ENCODE measurements around the gene DYNC1H1.
A peak's percentile ranks its signal among the peaks of the same experiment; 100 is the strongest.

The DYNC1H1 gene

DNA sequence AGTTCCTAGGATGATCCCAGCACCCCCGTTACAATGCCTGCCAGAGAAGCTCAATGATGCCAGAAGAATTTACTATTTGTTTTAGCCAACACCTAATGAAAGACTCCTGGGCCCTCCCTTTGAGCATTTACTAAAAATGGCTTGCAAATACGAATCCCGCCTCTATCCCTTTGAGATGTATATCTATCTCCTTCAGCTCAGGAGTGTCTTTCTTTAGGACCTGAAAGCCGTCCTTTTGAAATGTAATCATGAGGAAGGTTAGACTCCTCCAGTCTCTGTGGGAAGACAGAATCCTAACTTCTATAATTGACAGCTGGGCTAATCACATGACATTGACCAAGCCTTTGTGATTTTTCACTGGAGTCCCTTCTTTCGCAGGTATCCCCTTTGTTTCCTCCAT lies 19.2 kb upstream of the DYNC1H1 start:
- no peak for DNase-seq (ENCODE audit: low read depth)

DNA sequence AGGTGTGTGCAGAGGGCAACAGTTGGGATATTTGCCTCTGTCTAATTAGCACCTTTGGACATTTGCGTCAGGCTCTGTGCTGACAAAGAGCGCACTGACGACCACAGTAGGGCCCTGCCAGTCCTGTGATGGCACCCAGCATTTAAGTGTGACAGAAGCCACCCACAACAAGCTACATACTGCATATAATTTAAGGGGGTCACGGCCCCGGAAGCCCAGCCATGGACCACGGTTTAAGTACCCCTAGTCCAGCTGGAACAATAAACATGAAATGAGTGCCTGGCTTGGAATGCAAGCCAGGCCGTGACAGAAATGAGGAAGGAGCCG lies 16.8 kb upstream of the DYNC1H1 start:
- DNase-seq (ENCODE audit: low read depth), result no peak

DNA sequence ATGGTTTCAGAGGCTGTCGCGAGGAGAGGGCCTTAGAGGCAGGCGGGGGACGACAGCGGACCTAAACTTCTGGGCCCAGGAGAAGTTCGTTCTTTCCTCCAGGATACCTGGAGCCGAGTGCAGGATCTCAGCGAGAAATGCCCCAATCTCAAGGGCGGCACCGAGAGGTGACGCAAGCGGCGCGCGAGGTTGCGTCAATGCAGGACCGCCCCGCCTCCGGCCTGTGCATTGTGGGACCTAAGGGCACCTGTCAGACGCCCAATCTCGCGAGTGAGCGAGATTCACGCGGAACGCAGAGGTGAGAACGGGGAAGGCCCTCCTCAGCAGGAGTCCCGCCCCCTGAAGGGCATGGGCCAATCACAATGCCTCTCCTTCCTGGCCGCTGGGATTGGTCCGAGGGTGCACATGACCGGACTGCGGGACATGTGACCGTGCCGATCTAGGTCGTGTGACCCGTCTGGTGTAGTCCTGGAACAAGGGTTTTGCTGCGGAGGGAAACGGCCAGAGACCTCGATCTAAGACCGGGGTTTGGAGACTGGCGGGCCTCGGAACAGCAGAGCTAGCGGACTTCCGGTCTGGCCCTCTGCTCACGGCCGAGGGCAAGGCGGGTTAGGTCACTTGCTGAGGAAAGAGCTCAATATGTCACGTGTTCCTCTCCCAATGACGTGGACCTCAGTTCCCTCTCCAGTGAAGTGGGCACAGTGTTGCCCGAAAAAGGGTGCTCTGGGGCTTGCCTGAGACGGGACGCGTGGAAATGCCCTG lies 16.3 kb upstream of the DYNC1H1 start:
- peak; percentile 100 for DNase-seq (ENCODE audit: low read depth)

DNA sequence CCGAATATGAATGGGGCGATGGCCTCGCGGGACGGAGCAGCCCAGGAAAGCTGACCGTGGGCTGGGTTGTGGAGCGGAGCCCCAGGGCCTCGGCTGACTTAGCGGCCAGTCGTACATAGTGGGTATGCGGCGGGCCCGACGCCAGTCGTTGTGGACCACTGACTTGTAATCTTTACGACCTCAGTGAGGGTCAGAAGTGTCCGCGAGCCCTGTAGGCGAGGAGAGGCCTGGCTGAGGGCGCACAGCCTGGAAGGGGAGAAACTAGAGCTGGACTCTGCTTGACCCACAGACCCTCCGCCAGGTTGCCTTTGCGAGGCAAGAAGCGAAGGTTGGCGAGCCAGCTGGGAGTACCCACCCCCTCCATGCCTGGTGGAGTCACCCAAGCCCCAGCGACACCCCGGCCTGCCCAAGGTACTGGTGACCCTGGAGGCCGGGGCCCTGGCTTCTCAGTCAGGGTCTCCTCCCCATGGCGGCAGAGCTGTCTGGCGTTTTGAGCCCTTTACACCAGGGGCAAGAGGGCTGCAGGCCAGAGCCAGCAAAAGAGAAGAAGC lies 15.6 kb upstream of the DYNC1H1 start:
- DNase-seq (ENCODE audit: low read depth), result no peak

DNA sequence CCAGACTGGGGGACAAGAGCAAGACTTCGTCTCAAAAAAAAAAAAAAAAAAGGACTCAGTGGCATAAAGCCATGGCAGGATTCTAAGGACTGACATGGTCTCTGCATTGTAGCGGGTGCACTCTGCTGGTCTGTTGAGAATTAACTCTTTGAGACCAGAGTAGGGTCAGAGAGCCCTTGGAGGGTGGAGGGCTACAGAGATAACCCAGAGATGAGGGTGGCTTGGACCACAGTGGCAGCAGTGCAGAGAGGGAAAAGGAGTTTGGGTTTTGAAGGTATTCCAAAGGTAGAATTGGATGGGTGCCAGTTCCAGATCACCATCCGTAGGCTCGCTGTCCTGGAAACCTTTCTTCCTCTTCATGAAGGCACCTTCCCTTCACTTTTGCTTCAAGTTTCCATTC lies 14.3 kb upstream of the DYNC1H1 start:
- no peak for DNase-seq (ENCODE audit: low read depth)

DNA sequence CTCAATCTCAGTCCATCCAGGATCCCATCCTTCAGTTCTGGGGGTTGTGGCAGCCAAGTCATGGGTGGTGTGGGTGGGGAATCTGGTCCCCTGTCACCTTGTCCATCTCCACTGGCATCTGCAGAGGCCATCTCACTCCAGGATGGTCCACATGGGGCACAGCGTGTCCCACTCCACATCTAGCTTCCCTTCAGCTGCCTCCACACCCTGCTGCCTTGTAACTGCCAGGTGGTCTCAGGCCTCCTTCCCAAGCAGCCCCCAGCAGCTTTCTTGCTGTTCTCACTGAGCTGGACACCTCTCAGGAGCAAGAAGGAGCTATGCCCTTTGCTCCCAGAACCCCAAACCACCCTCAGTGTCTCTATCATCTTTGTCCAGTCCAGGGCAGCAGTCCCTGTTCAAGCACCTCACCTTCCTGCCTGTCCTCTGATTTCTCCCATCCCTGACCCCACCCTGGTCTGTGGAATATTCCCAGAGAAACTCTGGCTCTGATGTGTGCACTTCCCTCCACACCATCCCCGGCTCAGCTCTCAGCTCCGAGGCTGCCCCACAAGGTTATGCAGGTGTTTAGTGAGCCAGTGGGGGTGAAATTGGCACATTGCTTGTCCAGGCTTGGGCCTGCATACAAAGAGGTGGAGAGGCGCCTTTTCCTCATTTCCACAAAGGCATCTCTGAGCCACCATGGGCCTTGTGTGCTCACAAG lies 13.7 kb upstream of the DYNC1H1 start:
- DNase-seq (ENCODE audit: low read depth), result no peak

DNA sequence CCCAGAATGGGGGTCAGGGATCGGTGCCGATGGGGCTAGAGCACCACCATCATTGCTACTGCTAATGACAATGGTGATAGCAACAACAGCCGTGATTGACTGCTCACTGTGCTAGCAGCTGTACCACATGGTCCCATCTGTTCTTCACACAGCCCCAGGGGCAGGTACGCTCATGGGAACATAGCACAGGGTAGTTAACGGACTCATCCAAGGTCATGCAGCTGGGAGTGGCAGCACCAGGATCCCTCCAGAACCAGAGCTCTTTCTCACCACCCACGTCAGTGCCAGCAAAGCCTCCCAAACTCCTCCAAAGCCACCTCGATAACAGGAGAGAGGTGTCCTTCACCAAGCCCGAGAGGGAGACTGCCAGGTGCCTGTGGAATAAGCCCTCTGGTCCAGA lies 11.2 kb upstream of the DYNC1H1 start:
- DNase-seq (ENCODE audit: low read depth), result no peak

DNA sequence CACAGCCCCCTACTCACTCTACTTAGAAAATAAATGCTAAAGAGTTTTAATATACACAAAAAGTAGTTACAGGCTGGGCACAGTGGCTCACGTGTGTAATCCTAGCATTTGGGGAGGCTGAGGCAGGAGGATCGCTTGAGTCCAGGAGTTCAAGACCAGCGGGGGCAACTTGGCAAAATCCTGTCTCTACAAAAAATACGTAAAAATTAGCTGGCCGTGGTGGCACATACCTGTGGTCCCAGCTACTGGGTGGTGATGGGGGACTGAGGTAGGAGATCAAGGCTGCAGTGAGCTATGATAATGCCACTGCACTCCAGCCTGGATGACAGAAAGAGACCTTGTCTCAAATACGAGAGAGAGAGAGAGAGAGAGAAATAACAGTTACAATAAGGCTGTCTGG lies 9.9 kb upstream of the DYNC1H1 start:
- no peak for DNase-seq (ENCODE audit: low read depth)

DNA sequence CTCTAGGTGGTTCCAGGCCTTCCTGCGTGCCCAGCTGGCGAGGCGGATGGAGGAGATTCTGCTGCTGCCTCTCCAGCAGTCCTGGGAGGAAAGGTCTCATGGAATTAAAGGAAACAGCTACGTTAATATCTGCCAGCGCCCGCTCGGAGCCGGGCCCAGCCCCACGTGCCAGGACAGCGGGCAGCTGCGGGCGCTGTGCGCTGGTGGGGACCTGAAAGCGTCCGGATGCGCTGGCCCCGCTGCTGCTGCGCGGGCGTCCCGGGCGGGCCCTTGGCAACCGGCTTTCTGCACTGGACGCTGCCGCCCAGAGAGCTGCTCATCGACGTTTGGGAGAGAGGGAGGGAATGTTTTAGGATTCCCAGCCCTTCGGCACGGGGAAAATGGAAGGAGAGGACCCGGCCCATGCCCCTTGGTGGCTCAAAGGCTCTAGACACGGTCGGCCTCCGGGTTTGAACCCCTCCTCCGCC lies 8.6 kb upstream of the DYNC1H1 start:
- DNase-seq (ENCODE audit: low read depth), result no peak

DNA sequence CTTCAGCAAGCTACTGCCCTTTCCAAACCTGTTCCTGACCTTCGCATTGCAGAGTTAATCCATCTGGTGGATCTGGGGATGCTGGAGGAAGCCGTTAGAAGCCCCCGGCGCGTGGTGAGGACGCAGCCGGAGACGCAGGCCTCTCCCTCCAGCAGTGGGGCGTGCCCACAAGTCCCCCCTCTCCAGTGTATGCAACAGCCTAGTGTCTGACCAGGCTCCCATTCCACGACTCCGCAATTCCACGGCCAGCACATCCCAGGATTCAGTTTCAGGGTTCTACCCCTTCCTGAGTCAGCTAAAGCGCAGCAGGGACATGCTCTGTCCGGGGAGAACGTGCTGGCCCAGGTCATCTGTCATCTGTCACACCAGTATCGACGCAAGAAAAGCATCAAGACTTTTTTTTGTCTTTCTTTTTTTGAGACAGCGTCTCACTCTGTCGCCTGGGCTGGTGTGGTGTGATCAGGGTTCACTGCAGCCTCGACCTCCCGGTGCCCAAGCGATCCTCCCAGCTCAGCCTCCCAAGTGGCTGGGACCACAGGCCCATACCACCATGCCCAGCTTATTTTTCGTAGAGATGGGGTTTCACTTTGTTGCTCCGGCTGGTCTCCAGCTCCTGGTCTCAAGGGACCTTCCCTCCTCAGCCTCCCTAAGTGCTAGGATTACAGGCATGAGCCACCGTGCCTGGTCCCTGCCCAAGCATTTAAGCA lies 8.0 kb upstream of the DYNC1H1 start:
- no peak for DNase-seq (ENCODE audit: low read depth)

DNA sequence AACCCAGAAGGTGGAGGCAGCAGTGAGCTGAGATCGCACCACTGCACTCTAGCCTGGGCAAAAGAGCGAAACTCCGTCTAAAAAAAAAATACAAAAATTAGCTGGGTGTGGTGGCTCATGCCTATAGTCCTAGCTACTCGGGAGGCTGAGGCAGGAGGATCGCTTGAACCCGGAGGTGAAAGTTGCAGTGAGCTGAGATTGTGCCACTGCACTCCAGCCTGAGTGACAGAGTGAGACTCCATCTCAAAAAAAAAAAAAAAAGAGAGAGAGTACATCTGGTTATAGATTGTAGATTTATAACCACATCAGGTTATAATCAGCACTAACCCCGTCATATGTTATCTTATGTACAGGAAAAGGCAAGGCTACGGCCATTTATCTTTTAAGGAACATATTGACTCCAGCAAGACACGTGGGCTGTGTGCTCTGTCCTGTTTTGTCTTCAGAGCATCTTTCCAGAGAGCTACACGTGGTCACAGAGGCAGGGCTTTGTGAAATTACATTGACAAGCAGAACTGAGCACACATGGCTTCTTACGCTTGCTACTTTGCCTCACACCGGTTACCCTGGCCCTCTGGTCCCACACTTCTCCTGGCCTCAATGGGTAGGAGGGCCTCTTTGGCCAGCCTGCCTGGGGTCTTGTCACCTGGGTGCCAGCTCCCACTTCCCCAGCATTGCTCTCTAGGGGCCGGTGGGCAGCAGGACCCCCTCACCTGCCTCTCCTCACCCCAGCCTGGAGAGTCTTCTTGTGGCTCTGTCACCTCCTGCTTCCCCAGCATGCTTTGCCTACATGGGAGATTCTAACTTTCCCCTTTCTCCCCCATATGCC lies 6.8 kb upstream of the DYNC1H1 start:
- no peak for DNase-seq (ENCODE audit: low read depth)

DNA sequence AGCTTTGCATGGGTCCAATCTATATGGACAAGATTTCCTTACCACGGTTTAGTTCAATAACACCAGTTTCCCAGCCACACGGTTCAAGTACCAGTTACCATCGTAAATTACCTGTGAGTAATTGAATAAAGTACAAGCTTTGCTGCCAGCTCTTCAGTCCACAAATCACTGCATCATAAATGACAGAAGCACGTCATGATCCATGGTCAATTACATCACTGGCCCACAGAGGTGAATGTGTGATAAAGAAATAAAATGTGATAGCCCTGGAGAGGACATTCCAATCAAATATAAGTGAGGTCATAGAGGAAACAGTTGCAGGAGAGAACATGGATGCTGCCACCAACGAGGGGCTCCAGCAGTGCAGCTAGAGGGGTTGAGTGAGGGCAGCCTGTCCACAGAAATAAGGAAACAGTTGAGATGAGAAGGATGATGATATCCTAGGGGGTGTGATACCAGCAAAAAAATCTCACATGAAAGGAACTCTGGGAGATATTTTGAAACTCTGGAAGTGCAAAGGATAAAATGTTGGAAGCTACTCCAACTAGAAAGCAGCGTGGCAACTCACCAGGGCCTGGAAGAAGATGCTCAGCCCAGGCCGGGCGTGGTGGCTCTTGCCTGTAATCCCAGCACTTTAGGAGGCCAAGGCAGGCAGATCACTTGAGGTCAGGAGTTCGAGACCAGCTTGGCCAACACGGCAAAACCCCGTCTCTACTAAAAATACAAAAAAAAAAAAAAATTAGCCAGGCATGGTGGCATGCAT lies 5.8 kb upstream of the DYNC1H1 start:
- DNase-seq (ENCODE audit: low read depth), result no peak

DNA sequence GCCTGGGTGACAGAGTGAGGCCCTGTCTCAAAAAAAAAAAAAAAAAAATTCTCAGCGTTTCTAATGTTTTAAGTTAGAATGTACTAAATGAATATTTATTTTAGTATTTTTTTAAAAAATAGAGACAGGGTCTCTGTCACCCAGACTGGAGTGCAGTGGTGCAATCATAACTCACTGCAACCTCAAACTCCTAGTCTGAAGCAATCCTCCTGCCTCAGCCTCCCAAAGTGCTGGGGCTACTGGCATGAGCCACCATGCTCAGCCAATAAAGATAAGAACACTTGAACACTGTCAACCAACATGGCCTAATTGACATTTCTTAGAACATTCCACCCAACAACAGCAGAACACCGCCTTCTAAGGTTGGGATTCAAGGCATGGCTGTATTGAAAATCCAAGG lies 5.1 kb upstream of the DYNC1H1 start:
- DNase-seq (ENCODE audit: low read depth), result no peak

DNA sequence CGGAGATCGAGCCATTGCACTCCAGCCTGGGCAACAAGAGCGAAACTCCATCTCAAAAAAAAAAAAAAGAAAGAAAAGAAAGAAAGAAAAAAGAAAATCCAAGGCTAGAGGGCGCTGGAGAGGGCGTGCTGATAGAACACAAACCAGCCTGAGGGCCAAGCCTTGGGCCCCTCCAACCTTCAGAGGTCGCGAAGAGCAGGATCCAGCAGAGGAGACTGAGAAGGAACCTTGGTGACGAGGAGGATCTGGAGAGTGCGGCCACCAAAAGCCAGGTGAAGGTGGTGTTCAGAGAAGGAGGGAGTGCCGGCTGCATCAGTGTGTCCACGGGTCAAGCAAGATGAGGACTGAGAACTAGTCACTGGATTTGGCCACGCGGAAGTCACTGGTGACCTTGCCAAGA lies 4.1 kb upstream of the DYNC1H1 start:
- DNase-seq (ENCODE audit: low read depth), result no peak

DNA sequence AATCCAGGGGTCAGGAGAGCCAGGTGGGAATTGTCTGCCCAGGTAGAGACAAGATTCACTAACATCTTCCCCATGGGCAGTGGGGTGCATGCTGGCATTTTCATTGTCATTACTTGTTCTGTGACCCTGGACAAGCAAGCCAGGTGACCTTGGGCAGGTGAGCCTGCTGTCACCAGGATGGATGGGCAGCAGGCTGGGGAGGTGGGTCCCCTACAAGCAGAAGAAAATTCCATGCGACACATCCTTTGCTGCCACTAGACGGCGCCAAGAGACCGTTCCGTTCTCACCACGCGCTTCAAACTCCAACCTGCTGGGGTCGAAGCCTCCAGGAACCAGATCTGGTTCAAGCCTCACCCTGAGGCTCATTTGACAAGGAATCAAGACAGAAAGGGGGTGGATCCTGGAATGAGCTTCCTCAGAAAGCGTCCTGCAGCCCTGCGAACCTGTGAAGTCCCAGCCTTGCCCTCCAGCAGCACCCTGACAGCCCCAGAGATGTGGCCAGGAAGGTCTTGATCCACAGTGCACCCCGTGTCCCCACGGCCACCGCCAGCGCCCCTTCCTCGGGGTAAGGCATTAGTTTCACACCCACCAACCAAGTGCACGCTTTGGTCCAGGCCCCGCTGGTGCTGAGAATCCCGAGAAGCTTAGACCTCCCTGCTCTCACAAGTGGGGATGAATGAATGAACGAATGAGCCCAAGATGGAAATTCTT lies 3.2 kb upstream of the DYNC1H1 start:
- peak; percentile 79 for DNase-seq (ENCODE audit: low read depth)

DNA sequence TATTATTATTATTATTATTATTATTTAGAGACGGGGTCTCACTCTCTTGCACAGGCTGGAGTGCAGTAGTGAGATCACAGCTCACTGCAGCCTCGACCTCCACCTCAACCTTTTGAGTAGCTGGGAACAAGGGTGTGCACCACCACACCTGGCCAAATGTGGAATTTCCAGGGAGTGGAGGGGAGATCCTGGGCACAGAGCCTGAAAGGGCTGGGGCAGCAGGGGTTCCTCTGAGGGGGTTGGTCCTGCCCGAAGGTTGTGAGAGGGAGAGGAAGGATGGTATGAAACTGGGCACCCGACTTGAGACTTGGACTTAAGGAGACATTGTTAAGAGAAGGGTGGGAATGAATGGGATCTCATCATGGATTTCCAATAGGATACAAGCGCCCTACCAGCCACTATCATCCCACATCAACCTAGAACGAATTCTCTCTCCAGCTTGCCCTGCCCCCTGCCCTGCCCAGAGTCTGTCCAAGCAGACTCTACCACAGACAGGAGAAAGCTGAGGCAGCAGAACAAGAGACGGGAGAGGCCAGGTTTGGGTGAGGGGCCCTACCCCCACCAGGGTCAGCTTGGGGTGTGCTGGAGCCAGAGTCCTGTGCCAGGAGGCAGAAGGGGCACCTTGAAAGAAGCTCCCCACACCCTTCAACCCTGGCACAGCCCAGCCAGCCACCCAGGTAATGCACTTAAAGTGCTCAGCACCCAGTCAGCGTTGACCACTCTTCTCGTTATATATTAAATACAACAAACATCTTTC lies 2.4 kb upstream of the DYNC1H1 start:
- no peak for DNase-seq (ENCODE audit: low read depth)

DNA sequence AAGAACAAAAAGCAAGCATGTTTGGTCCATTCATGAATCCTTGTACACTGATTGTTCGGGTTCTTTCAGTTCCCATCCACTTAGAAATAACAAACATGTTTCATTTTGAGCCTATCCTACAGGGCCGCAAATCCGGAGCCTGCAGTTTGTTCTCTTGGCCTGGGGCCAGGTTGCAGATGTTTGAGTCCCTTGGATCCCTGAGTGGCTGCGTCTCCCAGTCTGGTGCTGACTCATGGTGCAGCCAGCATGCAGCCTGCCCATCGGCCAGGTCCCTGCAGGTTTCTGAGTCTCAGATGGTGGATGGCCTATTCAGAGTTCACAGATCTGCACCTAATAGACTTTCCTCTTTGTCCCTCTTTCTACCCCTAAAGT lies 1.9 kb upstream of the DYNC1H1 start:
- DNase-seq (ENCODE audit: low read depth), result peak; percentile 81

DNA sequence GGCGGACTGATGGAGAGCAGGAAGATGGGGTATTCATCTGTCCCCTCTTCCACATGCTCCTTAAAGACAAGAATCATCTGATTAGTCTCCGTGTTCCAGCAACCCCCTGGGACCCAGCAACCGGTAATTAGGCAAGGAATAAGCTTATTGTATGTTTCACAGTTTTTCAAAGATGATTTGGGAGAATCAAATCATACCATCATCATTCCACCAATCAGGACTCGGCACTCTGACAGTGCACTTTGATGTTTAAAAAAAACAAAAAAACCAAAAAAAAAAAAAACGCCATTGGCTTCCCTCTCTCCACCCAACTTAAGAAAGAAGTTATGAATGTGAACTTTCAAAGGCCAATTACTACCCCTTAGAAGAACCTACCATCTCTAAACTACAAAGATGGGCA lies 1.3 kb upstream of the DYNC1H1 start:
- DNase-seq (ENCODE audit: low read depth), result no peak

DNA sequence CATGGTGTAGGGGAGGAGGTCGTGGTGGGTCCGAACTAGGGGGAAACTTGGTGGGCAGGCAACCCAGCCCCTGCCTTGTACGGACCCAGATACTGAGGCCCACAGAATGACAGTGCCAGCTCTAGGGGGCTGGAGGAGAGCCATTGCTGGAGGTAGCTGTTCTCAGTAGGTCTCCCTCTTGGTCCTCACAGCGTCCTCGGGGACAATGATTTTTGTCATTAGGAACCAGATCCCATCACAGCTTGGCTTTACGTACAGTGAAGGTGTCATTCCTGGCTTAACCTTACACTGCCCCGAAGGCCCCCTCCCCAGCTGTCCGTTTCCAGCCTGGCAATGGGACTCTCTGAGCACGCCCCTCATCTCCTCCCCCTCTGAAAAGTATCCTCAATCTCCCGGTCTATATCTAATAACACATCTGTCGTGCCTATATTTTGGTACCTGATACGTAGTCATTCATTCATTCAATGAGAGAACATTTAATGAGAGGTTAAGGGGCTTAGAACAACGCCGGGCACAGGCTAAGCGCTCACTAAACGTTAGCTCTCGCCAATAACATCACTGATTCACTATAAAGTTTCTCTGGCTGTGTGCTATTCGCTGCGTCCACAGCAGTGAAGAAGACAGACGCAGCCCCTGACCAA lies 597 bp upstream of the DYNC1H1 start:
- no peak for DNase-seq (ENCODE audit: low read depth)

DNA sequence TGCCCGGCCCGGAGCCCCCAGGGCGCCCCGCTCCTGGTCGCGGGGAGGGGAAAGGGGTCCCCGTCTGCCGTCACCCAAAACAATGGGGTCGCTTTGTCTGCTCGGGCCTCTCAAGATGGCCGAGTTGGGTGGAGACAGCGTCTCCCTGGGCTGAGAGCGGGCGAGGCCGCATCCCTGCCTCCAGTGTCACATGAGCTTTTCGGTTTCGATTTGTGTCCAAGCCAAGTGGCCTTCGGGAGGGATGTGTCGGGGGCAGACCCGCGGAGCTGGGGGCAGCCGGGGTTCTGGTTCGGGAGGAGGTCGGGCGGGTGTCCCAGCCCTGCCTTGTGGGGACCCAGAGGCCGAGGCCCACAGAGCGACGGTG lies 790 bp downstream of the DYNC1H1 start:
- peak; percentile 34 for DNase-seq (ENCODE audit: low read depth)
